Stimulated activated CD8-positive, alpha-beta memory T cell treated with anti-CD3 and anti-CD28 coated beads, Interleukin-4, amount 100 ng/mL, for 24 hours (primary cell): Measurements from ENCODE around the gene NHERF2.
"Not testable (repeated sequence)": the region's sequence is repeated elsewhere in the genome, so short reads cannot be mapped to it uniquely, and the experiment has no call there.

Source experiments
- DNase-seq: peaks from one replicate; pipeline ENCODE4 v3.0.0-alpha.2; 2020; ENCODE audit warnings: low read depth

The NHERF2 gene

DNA sequence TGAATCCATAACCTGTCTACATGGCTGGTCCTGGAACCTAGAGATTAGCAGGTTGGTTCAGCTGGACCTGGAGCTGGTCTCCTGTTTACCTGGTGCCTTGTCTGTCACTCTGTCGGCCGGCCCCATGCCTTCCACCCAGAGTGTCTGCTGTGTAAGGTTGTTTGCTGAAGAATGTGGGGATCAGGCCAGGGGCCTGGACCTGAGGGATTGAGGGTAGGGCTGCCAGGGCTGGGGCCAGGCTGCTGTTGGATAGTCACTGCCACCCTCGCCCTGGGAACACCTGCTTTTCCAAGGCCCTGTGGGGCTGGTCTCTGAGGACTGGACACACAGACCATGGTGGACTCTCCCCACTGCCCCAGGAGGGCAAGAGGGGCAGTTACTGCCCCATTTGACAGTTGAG is 1.4 kb downstream of the NHERF2 start:
- DNase-seq: no peak

- DNase-seq: no peak
Observed at GRCh38 chr16:2028620-2029220, 2.0 kb downstream of the NHERF2 start.

GRCh38 chr16:2029350-2029749 is 2.6 kb downstream of the NHERF2 start:
- DNase-seq: no peak

DNA sequence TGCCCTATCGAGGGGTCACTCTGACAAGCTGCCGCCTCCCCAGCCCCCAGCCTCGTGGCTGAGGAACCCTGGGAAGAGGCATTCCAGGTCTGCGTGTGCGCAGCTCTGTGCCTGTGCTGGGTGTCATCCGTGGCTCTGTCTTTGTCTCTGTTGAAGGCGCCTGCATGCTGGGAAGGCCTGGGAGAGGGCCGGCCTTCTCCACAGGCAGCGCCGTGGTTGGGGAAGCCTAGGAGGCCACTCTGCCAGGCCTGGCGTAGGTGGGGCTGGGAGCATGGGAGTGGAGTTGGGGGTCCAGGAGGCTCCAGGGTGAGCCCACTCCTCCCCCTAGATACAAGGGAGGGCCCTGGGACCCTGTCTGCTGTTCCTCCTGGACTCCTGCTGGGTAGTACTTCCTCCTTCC is 3.3 kb downstream of the NHERF2 start:
- no peak for DNase-seq

DNA sequence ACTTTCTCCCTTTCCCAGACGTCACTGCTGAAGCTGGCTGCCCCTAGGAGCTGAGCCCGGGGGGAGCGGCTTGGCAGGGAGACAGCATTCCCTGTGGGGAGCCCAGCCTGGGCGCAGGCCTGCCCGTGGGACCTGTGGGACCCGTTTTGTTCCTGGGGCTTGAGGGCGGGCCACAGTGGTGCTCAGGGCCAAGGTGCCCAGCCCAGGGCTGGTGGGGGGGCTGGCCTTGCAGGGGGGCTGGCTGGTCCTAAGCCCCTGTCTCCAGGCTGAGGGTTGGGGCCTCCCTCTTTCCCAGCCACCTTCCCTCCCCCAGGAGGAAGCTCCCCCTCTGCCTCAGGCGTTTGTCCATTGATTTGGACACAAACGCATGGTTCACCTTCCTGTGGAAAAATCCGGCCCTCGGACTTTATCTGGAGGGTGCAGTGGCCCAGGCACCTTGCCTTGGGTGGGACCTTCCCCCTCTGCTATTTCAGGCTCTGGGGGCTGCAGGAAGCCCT is 4.4 kb downstream of the NHERF2 start:
- no peak for DNase-seq

- no peak for DNase-seq
Observed at GRCh38 chr16:2032285-2033056, 5.8 kb downstream of the NHERF2 start.

GRCh38 chr16:2033057-2033908 is 6.6 kb downstream of the NHERF2 start:
- DNase-seq: no peak

DNA sequence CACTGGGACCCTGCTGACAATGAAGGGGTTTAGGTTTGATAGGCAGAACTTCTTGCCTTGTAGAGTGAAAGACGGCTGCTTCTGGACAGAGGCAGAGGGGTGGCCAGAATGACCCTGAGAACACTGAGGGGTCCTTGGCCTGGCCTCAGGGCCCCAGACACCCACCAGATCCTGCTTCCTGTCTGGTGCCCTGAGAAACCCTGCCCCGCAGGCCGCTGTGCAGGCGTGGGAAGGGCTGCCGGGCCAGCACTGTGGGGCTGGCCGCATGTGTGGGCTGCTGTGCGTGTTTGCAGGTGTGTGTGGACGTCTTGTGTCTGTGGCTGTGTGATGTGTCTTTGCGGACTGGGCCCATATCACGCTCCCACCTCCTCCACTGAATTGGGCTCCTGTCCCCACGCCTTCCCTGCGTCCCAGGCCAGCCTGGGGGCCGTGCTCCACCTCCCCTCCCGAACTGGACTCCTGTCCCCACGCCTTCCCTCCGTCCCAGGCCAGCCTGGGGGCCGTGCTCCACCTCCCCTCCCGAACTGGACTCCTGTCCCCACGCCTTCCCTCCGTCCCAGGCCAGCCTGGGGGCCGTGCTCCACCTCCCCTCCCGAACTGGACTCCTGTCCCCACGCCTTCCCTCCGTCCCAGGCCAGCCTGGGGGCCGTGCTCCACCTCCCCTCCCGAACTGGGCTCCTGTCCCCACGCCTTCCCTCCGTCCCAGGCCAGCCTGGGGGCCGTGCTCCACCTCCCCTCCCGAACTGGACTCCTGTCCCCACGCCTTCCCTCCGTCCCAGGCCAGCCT is 7.4 kb downstream of the NHERF2 start:
- DNase-seq: not testable (repeated sequence)

DNA sequence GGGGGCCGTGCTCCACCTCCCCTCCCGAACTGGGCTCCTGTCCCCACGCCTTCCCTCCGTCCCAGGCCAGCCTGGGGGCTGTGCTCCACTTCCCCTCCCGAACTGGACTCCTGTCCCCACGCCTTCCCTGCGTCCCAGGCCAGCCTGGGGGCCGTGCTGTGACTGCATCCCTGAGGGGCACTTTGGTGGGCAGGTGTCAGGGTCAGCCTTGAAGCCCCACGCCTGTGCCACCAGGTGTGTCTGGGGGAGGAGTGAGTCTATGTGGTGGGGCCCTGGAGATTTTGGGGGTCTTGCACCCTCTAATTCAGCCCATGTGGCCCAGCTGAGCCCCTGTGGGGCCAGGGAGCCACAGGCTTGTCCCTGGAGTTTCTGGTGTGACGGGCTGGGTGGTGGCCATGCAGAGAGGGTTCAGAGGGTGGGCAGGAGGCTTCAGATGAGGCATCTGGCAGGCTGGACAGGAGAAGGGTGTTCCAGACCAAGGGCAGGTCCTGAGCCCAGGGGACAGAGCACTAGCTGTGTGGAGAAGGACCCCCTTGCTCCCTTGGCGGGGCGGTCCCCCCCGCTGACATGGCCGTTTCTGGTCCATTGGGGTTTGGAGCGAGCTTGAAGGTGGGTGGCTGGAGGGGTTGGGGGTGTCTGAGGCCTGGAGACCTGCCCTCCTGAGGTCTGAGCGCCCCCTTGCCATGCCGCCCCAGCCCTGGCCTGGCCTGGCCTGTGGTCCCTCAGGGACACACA is 8.2 kb downstream of the NHERF2 start:
- DNase-seq: no peak

- DNase-seq: no peak
Observed at GRCh38 chr16:2035431-2036199, 8.9 kb downstream of the NHERF2 start.

GRCh38 chr16:2036200-2036966 is 9.7 kb downstream of the NHERF2 start:
- DNase-seq: no peak

GRCh38 chr16:2037115-2037514 is 10.4 kb downstream of the NHERF2 start:
- DNase-seq: no peak

DNA sequence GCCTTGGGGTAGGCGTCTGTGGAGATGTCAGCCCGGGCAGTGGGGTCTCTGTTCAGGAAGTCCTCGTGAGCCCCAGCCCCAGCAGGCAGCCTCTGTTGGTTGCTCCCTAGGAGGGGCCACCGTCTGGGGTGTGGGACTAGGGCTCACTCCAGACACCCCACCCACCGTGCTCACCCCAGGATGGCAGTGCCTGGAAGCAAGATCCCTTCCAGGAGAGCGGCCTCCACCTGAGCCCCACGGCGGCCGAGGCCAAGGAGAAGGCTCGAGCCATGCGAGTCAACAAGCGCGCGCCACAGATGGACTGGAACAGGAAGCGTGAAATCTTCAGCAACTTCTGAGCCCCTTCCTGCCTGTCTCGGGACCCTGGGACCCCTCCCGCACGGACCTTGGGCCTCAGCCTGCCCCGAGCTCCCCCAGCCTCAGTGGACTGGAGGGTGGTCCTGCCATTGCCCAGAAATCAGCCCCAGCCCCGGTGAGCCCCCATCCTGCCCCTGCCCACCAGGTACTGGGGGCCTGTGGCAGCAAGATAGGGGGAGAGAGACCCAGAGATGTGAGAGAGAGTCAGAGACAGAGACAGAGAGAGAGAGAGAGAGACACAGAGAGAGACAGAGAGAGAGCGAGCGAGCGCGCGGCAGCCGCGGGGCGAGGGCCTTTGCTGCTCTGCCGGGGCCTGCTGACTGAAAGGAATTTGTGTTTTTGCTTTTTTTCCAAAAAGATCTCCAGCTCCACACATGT is 11.1 kb downstream of the NHERF2 start:
- DNase-seq: no peak

- DNase-seq: no peak
Observed at GRCh38 chr16:2038382-2039231, 11.9 kb downstream of the NHERF2 start.

- no peak for DNase-seq
Observed at GRCh38 chr16:2039274-2040031, 12.8 kb downstream of the NHERF2 start.

- no peak for DNase-seq
Observed at GRCh38 chr16:2040041-2040786, 13.5 kb downstream of the NHERF2 start.
